ENCODE data around the gene LHX8. TPM values are rescaled to one million over a fixed set of nuclear protein-coding genes. Genes with fewer than 3 reads are reported as not detected.

The LHX8 gene
- total RNA-seq, 1 experiment from 2014 or later = 0.37 TPM

DNA sequence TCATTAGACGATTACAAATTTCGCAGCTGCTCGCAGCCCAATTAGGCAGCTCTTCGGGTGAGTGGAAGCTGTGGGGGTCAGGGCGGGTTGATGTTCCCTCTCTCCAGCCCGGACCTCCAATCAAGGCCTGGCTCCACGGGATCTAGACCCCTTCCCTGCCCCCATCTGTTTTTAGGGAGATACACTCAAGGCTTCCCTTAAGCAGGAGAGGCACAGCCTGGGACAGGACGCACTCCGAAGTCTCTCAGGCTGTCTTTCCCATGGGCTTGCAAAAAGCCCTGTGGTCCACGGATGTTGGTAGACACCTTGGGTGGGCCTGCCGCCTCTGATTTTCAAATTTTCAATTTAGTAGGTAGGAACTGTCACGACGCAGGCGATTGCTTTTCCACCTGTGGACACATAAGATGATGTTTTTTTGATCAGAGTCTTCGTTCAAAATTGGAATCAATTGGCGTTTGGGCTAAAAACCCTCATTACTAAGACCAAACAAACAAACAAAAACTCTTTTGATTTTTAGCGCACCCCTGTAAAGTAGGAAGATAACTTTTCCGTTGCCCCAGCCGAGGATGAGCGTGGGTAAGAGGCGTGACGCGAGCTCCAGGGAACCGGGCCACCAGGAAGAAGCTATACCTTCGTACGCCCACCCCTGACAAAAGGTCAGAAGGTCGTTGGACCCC is 2.5 kb upstream of the LHX8 start (continued):
- TF ChIP-seq, protein P1, sequence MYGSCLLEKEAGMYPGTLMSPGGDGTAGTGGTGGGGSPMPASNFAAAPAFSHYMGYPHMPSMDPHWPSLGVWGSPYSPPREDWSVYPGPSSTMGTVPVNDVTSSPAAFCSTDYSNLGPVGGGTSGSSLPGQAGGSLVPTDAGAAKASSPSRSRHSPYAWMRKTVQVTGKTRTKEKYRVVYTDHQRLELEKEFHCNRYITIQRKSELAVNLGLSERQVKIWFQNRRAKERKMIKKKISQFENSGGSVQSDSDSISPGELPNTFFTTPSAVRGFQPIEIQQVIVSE (CRISPR knock-in tag; IDR thresholded peaks at IDR 0.05; ENCODE audit: borderline replicate concordance) = no peak

DNA sequence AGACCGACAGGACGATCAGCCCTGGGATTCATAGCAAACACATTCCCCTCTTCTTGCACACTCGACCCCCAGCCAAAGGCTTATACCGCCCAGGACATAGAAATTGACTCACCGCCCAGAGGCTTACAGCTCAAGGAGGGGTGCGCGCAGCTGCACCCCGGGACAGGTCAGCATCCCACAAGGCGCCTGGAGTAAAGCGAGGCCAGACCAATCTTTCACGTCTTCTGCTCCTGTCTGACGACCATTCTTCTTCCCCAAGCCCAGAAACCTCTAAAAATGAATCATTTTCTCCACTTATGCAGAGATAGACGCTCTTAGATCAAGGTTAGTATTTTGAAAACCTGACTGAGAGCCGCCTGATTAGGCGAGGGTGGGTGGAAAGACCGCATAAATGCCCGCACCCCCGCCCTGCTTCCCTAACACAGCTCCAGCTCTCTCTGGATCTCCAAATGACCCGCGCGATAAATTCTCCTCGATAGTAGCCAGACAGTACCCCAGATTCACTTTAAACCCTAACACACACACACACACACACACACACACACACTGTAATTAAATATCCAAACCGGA is 1.9 kb upstream of the LHX8 start:
- Mint-ChIP-seq H3K27me3 (ENCODE audit: low read depth) (peaks cover 100% of the 10 kb centered on the region), H3K4me1 (peaks cover 79% of the 10 kb centered on the region), H3K4me3 (peak overlapping the region; percentile 95), H3K9me3 (no peaks in the 10 kb centered on the region), H3K36me3 (no peaks in the 10 kb centered on the region), H3K27ac (no peak overlapping the region)
- ChIA-PET POLR2A (interaction anchor here (0.6 kb wide), 1 partner anchor 949 kb away, joined by 4 read pairs; no protein-coding TSS in a partner anchor), CTCF (interaction anchor here (1.3 kb wide), 1 partner anchor 64 kb away, joined by 3 read pairs; no protein-coding TSS in a partner anchor)
- ATAC-seq (no peak), DNase-seq (ENCODE audit: low spot score) (no peak)
- TF ChIP-seq MYBL2 (CRISPR knock-in tag; IDR thresholded peaks at IDR 0.05) (no peak), NFE2L1 (CRISPR knock-in tag; IDR thresholded peaks at IDR 0.05) (no peak), SP1 (CRISPR knock-in tag; conservative IDR thresholded peaks at IDR 0.05) (no peak), ZNF423 (CRISPR knock-in tag; IDR thresholded peaks at IDR 0.05) (no peak), KAT7 (CRISPR knock-in tag; IDR thresholded peaks at IDR 0.05; ENCODE audit: borderline replicate concordance) (no peak), GTF2I (CRISPR knock-in tag; conservative IDR thresholded peaks at IDR 0.05) (no peak), ZNF219 (CRISPR knock-in tag; IDR thresholded peaks at IDR 0.05; ENCODE audit: borderline replicate concordance) (no peak), ZNF671 (CRISPR knock-in tag; IDR thresholded peaks at IDR 0.05) (no peak), TP53 (CRISPR knock-in tag; IDR thresholded peaks at IDR 0.05) (no peak), FOXJ3 (CRISPR knock-in tag; IDR thresholded peaks at IDR 0.05; ENCODE audit: borderline replicate concordance) (no peak), SMAD3 (CRISPR knock-in tag; IDR thresholded peaks at IDR 0.05; ENCODE audit: borderline replicate concordance) (no peak), EMX1 (CRISPR knock-in tag; IDR thresholded peaks at IDR 0.05) (no peak)
- TF ChIP-seq, protein P2, sequence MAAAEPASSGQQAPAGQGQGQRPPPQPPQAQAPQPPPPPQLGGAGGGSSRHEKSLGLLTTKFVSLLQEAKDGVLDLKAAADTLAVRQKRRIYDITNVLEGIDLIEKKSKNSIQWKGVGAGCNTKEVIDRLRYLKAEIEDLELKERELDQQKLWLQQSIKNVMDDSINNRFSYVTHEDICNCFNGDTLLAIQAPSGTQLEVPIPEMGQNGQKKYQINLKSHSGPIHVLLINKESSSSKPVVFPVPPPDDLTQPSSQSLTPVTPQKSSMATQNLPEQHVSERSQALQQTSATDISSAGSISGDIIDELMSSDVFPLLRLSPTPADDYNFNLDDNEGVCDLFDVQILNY (CRISPR knock-in tag; IDR thresholded peaks at IDR 0.05) = no peak
- TF ChIP-seq, protein P3, sequence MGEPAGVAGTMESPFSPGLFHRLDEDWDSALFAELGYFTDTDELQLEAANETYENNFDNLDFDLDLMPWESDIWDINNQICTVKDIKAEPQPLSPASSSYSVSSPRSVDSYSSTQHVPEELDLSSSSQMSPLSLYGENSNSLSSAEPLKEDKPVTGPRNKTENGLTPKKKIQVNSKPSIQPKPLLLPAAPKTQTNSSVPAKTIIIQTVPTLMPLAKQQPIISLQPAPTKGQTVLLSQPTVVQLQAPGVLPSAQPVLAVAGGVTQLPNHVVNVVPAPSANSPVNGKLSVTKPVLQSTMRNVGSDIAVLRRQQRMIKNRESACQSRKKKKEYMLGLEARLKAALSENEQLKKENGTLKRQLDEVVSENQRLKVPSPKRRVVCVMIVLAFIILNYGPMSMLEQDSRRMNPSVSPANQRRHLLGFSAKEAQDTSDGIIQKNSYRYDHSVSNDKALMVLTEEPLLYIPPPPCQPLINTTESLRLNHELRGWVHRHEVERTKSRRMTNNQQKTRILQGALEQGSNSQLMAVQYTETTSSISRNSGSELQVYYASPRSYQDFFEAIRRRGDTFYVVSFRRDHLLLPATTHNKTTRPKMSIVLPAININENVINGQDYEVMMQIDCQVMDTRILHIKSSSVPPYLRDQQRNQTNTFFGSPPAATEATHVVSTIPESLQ (CRISPR knock-in tag; IDR thresholded peaks at IDR 0.05) = no peak

DNA sequence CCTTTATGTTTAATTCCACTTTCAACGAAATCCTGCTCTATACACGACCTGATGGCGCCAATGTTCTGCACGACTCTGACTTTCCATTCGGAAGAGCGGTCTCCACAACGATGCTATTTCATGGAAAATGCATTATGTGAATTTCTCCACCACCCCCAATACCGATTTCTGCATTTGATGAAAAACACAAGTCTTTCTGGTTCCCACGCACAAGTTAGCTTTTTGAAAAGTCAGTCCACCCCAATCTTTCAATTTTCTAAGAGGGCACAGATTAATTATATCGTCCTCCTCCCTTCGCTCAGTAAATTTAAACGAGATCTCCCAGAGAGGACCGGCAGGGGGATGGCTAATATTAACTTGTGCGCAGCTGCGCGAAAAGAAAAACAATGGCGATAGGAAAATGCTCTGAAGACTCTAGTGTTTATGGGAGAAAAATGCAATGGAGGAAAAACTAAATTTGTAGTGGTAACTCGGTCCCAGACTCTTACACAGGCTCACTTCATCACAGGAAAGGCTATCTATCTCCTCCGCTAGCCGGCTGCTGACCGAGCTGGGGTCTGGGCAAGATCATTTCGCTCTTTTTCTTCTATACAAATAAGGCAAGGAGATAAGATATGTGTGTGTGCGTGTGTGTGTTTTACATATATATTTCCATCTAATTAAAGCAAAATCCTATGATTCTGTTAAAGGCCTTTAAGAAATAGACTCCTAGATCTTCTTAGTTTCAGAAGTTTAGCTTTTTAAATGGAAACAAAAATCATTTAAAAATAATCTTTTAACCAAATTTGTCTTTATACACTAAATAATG is 1.2 kb upstream of the LHX8 start:
- CTCF ChIA-PET = interaction anchor here (1.0 to 3.9 kb wide), 5 partner anchors 29 to 135 kb away, joined by 3 to 18 read pairs (median 3); no protein-coding TSS in a partner anchor
- H3K4me3 Mint-ChIP-seq = peak overlapping the region; percentile 95
- POLR2A ChIA-PET = interaction anchor here (0.6 to 1.1 kb wide), 2 partner anchors 17 to 948 kb away, joined by 3 to 4 read pairs; no protein-coding TSS in a partner anchor
- H3K4me1 Mint-ChIP-seq = peaks cover 79% of the 10 kb centered on the region
- no peak for ATAC-seq
- no peaks in the 10 kb centered on the region for H3K36me3 Mint-ChIP-seq
- DNase-seq (ENCODE audit: low spot score) = no peak
- H3K27ac Mint-ChIP-seq = no peak overlapping the region
- H3K27me3 Mint-ChIP-seq (ENCODE audit: low read depth) = peaks cover 100% of the 10 kb centered on the region
- no peaks in the 10 kb centered on the region for H3K9me3 Mint-ChIP-seq
- no peak for TF ChIP-seq MXD4 (CRISPR knock-in tag; IDR thresholded peaks at IDR 0.05; ENCODE audit: borderline replicate concordance)
- TF ChIP-seq FOXK1 (CRISPR knock-in tag; IDR thresholded peaks at IDR 0.05) = no peak
- TF ChIP-seq, protein P1 (CRISPR knock-in tag; IDR thresholded peaks at IDR 0.05; ENCODE audit: borderline replicate concordance) = no peak
- TF ChIP-seq, protein P4, sequence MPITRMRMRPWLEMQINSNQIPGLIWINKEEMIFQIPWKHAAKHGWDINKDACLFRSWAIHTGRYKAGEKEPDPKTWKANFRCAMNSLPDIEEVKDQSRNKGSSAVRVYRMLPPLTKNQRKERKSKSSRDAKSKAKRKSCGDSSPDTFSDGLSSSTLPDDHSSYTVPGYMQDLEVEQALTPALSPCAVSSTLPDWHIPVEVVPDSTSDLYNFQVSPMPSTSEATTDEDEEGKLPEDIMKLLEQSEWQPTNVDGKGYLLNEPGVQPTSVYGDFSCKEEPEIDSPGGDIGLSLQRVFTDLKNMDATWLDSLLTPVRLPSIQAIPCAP (CRISPR knock-in tag; IDR thresholded peaks at IDR 0.05) = no peak
- TF ChIP-seq MYBL2 (CRISPR knock-in tag; IDR thresholded peaks at IDR 0.05) = no peak
- TF ChIP-seq NR2C2 (CRISPR knock-in tag; IDR thresholded peaks at IDR 0.05) = no peak
- no peak for TF ChIP-seq FOXP1 (CRISPR knock-in tag; IDR thresholded peaks at IDR 0.05; ENCODE audit: borderline replicate concordance)
- TF ChIP-seq, protein P5, sequence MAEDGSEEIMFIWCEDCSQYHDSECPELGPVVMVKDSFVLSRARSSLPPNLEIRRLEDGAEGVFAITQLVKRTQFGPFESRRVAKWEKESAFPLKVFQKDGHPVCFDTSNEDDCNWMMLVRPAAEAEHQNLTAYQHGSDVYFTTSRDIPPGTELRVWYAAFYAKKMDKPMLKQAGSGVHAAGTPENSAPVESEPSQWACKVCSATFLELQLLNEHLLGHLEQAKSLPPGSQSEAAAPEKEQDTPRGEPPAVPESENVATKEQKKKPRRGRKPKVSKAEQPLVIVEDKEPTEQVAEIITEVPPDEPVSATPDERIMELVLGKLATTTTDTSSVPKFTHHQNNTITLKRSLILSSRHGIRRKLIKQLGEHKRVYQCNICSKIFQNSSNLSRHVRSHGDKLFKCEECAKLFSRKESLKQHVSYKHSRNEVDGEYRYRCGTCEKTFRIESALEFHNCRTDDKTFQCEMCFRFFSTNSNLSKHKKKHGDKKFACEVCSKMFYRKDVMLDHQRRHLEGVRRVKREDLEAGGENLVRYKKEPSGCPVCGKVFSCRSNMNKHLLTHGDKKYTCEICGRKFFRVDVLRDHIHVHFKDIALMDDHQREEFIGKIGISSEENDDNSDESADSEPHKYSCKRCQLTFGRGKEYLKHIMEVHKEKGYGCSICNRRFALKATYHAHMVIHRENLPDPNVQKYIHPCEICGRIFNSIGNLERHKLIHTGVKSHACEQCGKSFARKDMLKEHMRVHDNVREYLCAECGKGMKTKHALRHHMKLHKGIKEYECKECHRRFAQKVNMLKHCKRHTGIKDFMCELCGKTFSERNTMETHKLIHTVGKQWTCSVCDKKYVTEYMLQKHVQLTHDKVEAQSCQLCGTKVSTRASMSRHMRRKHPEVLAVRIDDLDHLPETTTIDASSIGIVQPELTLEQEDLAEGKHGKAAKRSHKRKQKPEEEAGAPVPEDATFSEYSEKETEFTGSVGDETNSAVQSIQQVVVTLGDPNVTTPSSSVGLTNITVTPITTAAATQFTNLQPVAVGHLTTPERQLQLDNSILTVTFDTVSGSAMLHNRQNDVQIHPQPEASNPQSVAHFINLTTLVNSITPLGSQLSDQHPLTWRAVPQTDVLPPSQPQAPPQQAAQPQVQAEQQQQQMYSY (CRISPR knock-in tag; IDR thresholded peaks at IDR 0.05) = no peak
- TF ChIP-seq EMX1 (CRISPR knock-in tag; IDR thresholded peaks at IDR 0.05) = no peak

All from WTC11 (cell line).